Neuronal stem cell (in vitro differentiated cells): ENCODE results near the gene NPAS2.
A peak's percentile ranks its signal among the peaks of the same experiment; 100 is the strongest.

Source experiments
- DNase-seq: peaks from one replicate; pipeline ENCODE4 v3.0.0-alpha.2; 2013; ENCODE audit warnings: low spot score
- H2AFZ ChIP-seq: one replicate; pipeline ENCODE4 v1.6.1; 2013; ENCODE audit warnings: mild to moderate bottlenecking, low read length, inconsistent platforms
- H2AK5ac ChIP-seq: 2 replicates; pipeline ENCODE4 v1.6.1; 2013; ENCODE audit warnings: low read depth, mild to moderate bottlenecking, inconsistent platforms, low read length, moderate library complexity, mixed read lengths
- H2BK120ac ChIP-seq: 2 replicates; pipeline ENCODE4 v1.6.1; 2013; ENCODE audit warnings: low read depth, mild to moderate bottlenecking, inconsistent platforms, low read length, moderate library complexity, mixed read lengths
- H2BK12ac ChIP-seq: one replicate; pipeline ENCODE4 v1.6.1; 2013; ENCODE audit warnings: low read length, inconsistent platforms
- H2BK15ac ChIP-seq: 2 replicates; pipeline ENCODE4 v1.6.1; 2013; ENCODE audit warnings: mild to moderate bottlenecking, low read length, inconsistent platforms, mixed read lengths
- H2BK5ac ChIP-seq: one replicate; pipeline ENCODE4 v1.6.1; 2013; ENCODE audit warnings: inconsistent platforms, mild to moderate bottlenecking, low read length, moderate library complexity
- H3K14ac ChIP-seq: one replicate; pipeline ENCODE4 v1.6.1; 2013; ENCODE audit warnings: low read length, inconsistent platforms
- H3K18ac ChIP-seq: 2 replicates; pipeline ENCODE4 v1.6.1; 2013; ENCODE audit warnings: low read length, inconsistent platforms
- H3K23ac ChIP-seq: 2 replicates; pipeline ENCODE4 v1.6.1; 2013; ENCODE audit warnings: low read depth, mild to moderate bottlenecking, mixed read lengths, low read length, inconsistent platforms; ENCODE audit not compliant: poor library complexity
- H3K27ac ChIP-seq: replicated peaks from 3 replicates; pipeline ENCODE4 v1.5.1; 2013; ENCODE audit warnings: low read length, inconsistent platforms
- H3K27me3 ChIP-seq, 3 experiments: 2 replicates each; pipeline ENCODE4 v1.6.1; 2013; ENCODE audit warnings: low read length in 3 of 3, mild to moderate bottlenecking in 2 of 3, inconsistent platforms in 1 of 3, low read depth in 1 of 3, mixed read lengths in 1 of 3, moderate library complexity in 1 of 3; ENCODE audit not compliant: control insufficient read depth in 3 of 3, insufficient read depth in 3 of 3
- H3K36me3 ChIP-seq, 2 donors: replicated peaks in 1 of 2; 2 replicates each; pipeline ENCODE4 v1.6.1; 2013; ENCODE audit warnings: low read length in 2 of 2; ENCODE audit not compliant: control insufficient read depth in 2 of 2, insufficient read depth in 2 of 2
- H3K4ac ChIP-seq: 2 replicates; pipeline ENCODE4 v1.6.1; 2013; ENCODE audit warnings: inconsistent platforms, mild to moderate bottlenecking, low read length, moderate library complexity
- H3K4me1 ChIP-seq, 2 donors: 1 replicate in 1 of 2; 2 replicates in 1 of 2; pipeline ENCODE4 v1.6.1; 2013; ENCODE audit warnings: low read length in 2 of 2, low read depth in 1 of 2; ENCODE audit not compliant: control insufficient read depth in 2 of 2, insufficient read depth in 1 of 2
- H3K4me2 ChIP-seq: one replicate; pipeline ENCODE4 v1.6.1; 2013; ENCODE audit warnings: mild to moderate bottlenecking, low read length, inconsistent platforms; ENCODE audit not compliant: insufficient read depth, poor library complexity, severe bottlenecking
- H3K4me3 ChIP-seq, 2 donors: 2 replicates each; pipeline ENCODE4 v1.5.1; 2013; ENCODE audit warnings: low read length in 2 of 2, mild to moderate bottlenecking in 2 of 2, inconsistent platforms in 1 of 2, moderate library complexity in 1 of 2
- H3K79me1 ChIP-seq: one replicate; pipeline ENCODE4 v1.6.1; 2013; ENCODE audit warnings: low read depth, mild to moderate bottlenecking, inconsistent platforms, low read length, moderate library complexity
- H3K9ac ChIP-seq: one replicate; pipeline ENCODE4 v1.6.1; 2013; ENCODE audit warnings: mild to moderate bottlenecking, low read depth, low read length, inconsistent platforms; ENCODE audit not compliant: poor library complexity
- H3K9me3 ChIP-seq, 2 donors: replicated peaks in 1 of 2; 2 replicates each; pipeline versions ENCODE3 to v1.6.1; 2013; ENCODE audit warnings: low read length in 2 of 2, mild to moderate bottlenecking in 2 of 2, inconsistent platforms in 1 of 2, low read depth in 1 of 2, mixed read lengths in 1 of 2, moderate library complexity in 1 of 2; ENCODE audit not compliant: control insufficient read depth in 2 of 2, insufficient read depth in 1 of 2
- H4K8ac ChIP-seq: one replicate; pipeline ENCODE4 v1.6.1; 2013; ENCODE audit warnings: low read depth, mild to moderate bottlenecking, inconsistent platforms, low read length, moderate library complexity
- H4K91ac ChIP-seq: one replicate; pipeline ENCODE4 v1.6.1; 2013; ENCODE audit warnings: low read length, low read depth, mild to moderate bottlenecking, inconsistent platforms; ENCODE audit not compliant: poor library complexity
- WGBS, 2 donors: extraction: QIAGEN DNeasy Blood & Tissue Kit; methylation state at CpG; one replicate each; pipeline ENCODE4 v1.1.7; 2013; ENCODE audit warnings: missing lambda C conversion rate in 2 of 2, mixed read lengths in 1 of 2; ENCODE audit not compliant: insufficient read length in 2 of 2, insufficient replicate concordance in 1 of 2; ENCODE audit errors: extremely low coverage in 2 of 2; 5-methylcytosine and 5-hydroxymethylcytosine counted together

Gene NPAS2

GRCh38 chr2:100936070-100936741 lies 116.3 kb downstream of the NPAS2 start:
- H3K4ac ChIP-seq: no peak overlapping the region
- no peak overlapping the region for H4K8ac ChIP-seq
- H3K36me3 ChIP-seq: no peaks in the 10 kb centered on the region
- WGBS, 2 donors: no CpG with 5 or more reads among the region's 10 CpGs
- no peak overlapping the region for H2AK5ac ChIP-seq
- H3K4me2 ChIP-seq: no peak overlapping the region
- H3K9me3 ChIP-seq: no peaks in the 10 kb centered on the region
- no peak overlapping the region for H3K4me3 ChIP-seq
- no peak for DNase-seq
- H2BK120ac ChIP-seq: no peak overlapping the region
- no peaks in the 10 kb centered on the region for H3K79me1 ChIP-seq
- no peak overlapping the region for H2BK5ac ChIP-seq
- no peak overlapping the region for H3K18ac ChIP-seq
- H2BK15ac ChIP-seq: no peak overlapping the region
- no peaks in the 10 kb centered on the region for H3K4me1 ChIP-seq
- H4K91ac ChIP-seq: no peak overlapping the region
- no peak overlapping the region for H3K9ac ChIP-seq
- no peak overlapping the region for H3K14ac ChIP-seq
- H3K27me3 ChIP-seq: peaks cover 0 to 12% (median 0%) of the 10 kb centered on the region in 3 experiments
- no peak overlapping the region for H2BK12ac ChIP-seq
- no peak overlapping the region for H3K27ac ChIP-seq
- no peak overlapping the region for H3K23ac ChIP-seq
- no peak overlapping the region for H2AFZ ChIP-seq

- Histone ChIP-seq H3K4me3 (no peak overlapping the region), H4K91ac (no peak overlapping the region), H3K4me2 (no peak overlapping the region), H3K9ac (no peak overlapping the region), H3K9me3 (no peaks in the 10 kb centered on the region), H3K23ac (no peak overlapping the region), H3K36me3 (no peaks in the 10 kb centered on the region), H2AK5ac (no peak overlapping the region), H3K27me3 (peaks cover 0 to 12% (median 0%) of the 10 kb centered on the region in 3 experiments), H3K14ac (no peak overlapping the region), H3K4me1 (no peaks in the 10 kb centered on the region), H3K4ac (no peak overlapping the region), H3K79me1 (no peaks in the 10 kb centered on the region), H3K27ac (no peak overlapping the region), H4K8ac (no peak overlapping the region), H2AFZ (no peak overlapping the region), H2BK120ac (no peak overlapping the region), H2BK15ac (no peak overlapping the region), H2BK5ac (no peak overlapping the region), H2BK12ac (no peak overlapping the region), H3K18ac (no peak overlapping the region)
- DNase-seq: no peak
- no CpG with 5 or more reads among the region's 2 CpGs for WGBS, 2 donors
Measured at GRCh38 chr2:100936972-100937542, 117.1 kb downstream of the NPAS2 start.

GRCh38 chr2:100938031-100939026 lies 118.4 kb downstream of the NPAS2 start:
- no peak overlapping the region for H3K27ac ChIP-seq
- no peak overlapping the region for H3K9ac ChIP-seq
- H3K4me2 ChIP-seq: no peak overlapping the region
- H3K14ac ChIP-seq: peak overlapping the region; percentile 64
- H3K18ac ChIP-seq: no peak overlapping the region
- no peak overlapping the region for H3K23ac ChIP-seq
- H3K9me3 ChIP-seq: no peaks in the 10 kb centered on the region
- no CpG with 5 or more reads among the region's 15 CpGs for WGBS, 2 donors
- H3K4me3 ChIP-seq: no peak overlapping the region
- no peaks in the 10 kb centered on the region for H3K36me3 ChIP-seq
- no peak overlapping the region for H2BK12ac ChIP-seq
- H4K91ac ChIP-seq: no peak overlapping the region
- no peak overlapping the region for H3K4ac ChIP-seq
- DNase-seq: no peak
- H4K8ac ChIP-seq: no peak overlapping the region
- no peak overlapping the region for H2BK5ac ChIP-seq
- H3K79me1 ChIP-seq: no peaks in the 10 kb centered on the region
- no peaks in the 10 kb centered on the region for H3K4me1 ChIP-seq
- no peak overlapping the region for H2AK5ac ChIP-seq
- no peak overlapping the region for H2BK15ac ChIP-seq
- H2AFZ ChIP-seq: no peak overlapping the region
- H3K27me3 ChIP-seq: peaks cover 0 to 14% (median 0%) of the 10 kb centered on the region in 3 experiments
- no peak overlapping the region for H2BK120ac ChIP-seq

GRCh38 chr2:100939445-100939844 lies 119.5 kb downstream of the NPAS2 start:
- no peaks in the 10 kb centered on the region for H3K9me3 ChIP-seq
- no peak overlapping the region for H4K91ac ChIP-seq
- no peak overlapping the region for H3K9ac ChIP-seq
- H2BK12ac ChIP-seq: no peak overlapping the region
- no peak overlapping the region for H4K8ac ChIP-seq
- no CpG with 5 or more reads among the region's 6 CpGs for WGBS, 2 donors
- no peaks in the 10 kb centered on the region for H3K79me1 ChIP-seq
- H3K4me3 ChIP-seq: no peak overlapping the region
- no peak for DNase-seq
- H2AFZ ChIP-seq: no peak overlapping the region
- no peak overlapping the region for H3K18ac ChIP-seq
- no peak overlapping the region for H3K4ac ChIP-seq
- no peak overlapping the region for H3K27ac ChIP-seq
- H3K23ac ChIP-seq: no peak overlapping the region
- H2BK5ac ChIP-seq: no peak overlapping the region
- no peaks in the 10 kb centered on the region for H3K4me1 ChIP-seq
- no peaks in the 10 kb centered on the region for H3K36me3 ChIP-seq
- peaks cover 0 to 11% (median 0%) of the 10 kb centered on the region in 3 experiments for H3K27me3 ChIP-seq
- H2AK5ac ChIP-seq: no peak overlapping the region
- H2BK120ac ChIP-seq: no peak overlapping the region
- H3K4me2 ChIP-seq: no peak overlapping the region
- no peak overlapping the region for H3K14ac ChIP-seq
- no peak overlapping the region for H2BK15ac ChIP-seq
